ENCODE results near the gene GRID1.

Gene GRID1

DNA sequence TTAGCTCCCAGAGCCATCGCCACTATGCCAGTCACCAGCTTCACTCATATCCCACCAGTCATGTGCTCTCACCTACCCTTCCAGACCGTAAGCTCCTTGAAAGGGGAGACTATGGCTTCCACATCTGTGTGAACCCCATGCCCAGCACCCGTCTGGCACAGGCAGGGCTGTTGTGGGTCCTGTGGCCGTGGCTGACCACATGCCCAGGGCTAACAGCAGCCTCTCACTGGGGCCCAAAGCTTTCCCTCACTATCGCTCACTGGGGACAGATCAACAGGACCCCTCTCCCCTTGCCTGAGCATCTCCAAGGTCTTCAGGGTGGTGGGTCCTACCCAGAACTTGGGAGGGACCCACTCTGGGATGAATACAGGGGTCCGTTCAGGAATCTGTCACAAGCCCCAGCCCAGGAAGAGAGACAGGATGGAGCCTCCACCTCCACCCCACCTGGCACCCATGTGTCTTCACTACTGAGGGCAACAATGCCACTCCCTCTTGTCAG is 303.9 kb downstream of the GRID1 start:
- DNase-seq (ENCODE audit: low read depth in 3 of 3), result no peak

DNA sequence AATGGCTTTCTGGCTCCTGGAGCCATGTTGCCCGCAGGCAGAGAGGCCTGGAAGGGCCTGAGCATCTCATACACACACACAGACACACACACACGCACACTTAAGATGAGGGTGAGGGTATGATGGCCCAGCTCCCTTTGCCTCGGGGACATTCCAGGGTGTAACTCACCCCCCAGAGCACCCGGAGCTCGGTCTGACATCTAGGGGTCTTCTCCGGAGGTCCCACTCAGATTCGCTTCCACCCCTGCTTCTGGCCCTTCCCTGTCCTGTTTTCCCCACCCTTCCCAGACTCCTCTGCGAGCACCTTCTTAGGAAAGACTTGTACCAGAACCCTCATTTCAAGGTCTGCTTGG is 304.4 kb downstream of the GRID1 start:
- DNase-seq (ENCODE audit: low read depth in 3 of 3), result no peak

DNA sequence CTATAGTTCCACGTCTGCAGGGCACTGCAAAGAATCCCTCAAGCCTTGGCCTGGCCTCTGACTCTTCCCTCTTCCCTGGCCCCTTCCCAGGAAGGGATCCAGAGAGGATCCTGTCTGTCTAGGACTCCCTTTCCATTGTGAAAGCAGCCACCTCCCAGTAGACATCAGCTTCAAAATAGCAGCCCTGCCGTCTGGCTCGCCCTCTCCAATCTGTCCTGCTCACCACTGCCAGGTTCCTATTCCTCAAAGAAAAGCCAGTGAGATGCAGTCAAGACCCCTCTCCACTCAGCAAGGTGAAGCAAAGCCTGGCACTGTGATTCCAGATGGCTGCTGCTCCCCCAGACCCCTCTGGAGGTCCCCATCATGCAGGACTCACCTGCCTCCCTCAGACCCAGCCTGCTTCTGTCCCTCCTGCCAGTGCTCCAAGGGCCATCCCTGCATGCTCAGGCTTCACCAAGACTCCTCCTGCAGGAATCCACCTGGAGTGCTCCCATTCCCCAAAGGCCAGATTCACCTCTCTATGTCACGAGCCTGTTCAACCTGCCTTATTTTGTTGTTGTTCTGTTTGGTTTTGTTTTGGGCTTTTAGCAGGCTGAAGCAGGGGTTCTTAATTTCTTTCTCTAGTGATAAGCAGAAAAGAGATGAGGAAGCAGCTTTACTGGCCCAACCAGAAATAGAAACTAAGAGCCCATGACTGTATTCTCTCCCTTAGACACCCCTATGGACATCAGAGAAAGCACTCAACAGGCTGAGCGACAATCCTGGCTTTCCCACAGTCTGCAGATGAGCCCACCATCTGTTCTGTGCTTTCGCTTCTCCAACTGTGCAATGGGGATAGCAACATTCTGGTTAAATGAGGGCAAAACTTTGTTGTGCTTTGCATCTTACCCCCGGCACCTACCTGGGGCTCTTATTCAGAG is 305.1 kb downstream of the GRID1 start:
- DNase-seq (ENCODE audit: low read depth in 3 of 3), result no peak

DNA sequence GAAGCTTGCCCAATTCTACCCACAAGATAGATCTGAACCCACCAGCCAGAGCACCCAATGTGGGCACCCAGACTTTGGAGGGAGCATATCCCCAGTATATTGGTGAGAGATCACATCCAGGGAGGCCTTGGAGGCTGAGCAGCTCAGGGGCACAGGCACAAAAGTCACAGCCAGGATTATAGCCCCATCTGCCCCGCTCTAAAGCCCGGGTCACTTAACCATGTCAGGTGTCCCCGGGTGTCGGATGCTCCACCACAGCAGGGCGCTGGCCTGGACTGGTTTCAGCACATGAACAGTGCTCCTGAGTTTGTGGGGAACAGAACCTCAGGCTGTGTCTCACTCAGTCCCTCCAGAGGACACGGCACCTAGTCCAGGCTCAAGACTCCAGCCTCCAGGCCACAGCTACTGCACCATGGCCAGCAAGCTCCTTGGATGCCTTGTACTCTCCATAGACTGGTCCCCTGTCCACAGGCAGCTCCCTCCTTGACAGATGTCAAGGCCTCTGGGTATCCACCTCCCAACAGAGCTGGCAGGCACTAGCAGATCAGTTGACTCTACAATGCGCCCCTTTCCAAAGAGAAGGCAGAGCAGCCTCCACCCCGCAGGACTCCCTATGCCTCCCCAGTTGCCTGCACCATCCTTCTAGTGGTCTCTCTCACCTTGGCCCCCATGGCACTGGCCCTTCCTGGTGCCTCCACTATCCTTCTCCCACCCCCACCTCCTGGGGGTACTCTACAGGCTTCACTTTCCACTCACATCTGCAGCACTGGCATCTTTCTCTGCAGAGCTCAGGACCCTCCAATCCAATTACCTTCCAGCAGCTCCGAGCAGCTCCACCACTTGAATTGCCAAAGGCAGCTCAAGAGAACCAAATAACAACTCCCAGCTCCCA is 306.0 kb downstream of the GRID1 start:
- DNase-seq (ENCODE audit: low read depth in 3 of 3), result no peak

DNA sequence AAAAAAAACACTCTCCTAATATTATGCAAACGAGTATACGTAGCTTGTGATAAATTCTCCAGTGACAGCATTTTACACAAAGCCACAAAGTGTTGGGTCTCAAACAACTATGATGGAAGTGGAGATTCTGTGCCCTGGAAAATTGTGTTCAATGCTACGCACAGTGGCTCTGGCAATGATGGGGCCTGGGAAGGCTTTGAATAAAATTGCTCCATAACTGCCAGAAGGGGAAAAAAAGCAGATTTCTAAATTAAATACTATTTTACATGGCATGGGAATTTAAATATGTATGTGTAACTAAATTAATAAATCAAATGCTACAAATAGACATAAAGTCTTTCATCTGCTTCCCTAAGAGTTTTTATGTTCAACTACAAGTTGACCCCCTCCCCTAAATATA is 306.7 kb downstream of the GRID1 start:
- DNase-seq (ENCODE audit: low read depth in 3 of 3), result no peak

DNA sequence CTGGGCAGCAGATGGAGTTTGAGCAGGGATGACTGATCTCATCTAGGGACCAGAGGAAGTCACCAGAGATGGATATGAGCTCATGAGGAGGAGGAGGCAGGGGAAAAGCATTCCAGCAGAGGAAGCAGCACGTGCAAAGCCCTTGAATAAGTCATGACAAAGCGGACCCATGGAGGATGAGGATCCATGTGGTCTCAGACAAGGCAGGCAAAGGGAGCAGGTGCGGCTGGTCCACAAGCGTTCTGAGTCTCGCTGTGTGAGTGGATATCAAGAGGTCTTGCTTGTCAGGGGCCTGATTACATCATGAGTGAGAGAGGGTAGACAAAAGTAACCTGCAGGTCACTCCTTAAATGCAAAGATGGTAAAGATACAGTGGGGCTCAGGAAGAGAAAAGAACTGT is 307.6 kb downstream of the GRID1 start:
- no peak for DNase-seq (ENCODE audit: low read depth in 3 of 3)

DNA sequence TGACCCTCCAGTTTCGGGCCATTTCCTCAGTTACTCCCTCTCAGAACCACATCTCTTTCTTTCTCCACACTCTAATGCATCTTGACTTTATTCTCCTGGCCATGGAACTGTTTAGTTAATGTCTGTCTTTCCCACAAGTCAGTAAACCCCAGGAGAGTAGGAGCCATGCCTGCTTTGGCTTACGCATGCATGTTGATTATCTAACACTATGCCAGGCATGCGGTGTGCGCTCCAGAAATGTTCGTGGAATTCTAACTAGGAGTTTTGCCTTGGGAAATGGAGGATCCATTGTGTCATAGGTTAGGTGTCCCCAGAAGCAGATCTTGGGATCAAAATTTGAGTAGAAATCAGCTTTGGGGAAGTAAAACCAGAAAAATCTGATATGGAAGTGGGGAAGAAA is 308.9 kb downstream of the GRID1 start:
- DNase-seq (ENCODE audit: low read depth in 3 of 3), result no peak

DNA sequence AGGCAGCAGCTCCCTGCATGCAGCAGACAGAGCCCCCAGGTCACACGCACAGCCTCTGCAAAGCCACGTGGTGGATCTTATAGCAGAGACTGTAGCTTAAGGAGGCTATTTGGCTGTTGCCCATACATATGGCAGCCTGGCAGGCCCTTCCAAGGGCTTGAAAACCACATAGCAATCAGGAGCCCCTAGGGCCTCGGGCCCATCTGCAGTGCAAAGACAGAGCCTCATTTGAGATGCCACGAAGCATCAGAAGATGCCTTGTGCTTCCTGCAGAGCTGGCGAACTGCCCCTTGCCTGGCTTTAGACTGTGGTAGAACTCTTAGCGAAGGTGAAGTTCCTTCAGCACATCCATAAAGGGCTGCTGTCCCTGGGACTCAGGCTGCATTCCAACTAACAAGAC is 309.9 kb downstream of the GRID1 start:
- DNase-seq (ENCODE audit: low read depth in 3 of 3), result no peak

DNA sequence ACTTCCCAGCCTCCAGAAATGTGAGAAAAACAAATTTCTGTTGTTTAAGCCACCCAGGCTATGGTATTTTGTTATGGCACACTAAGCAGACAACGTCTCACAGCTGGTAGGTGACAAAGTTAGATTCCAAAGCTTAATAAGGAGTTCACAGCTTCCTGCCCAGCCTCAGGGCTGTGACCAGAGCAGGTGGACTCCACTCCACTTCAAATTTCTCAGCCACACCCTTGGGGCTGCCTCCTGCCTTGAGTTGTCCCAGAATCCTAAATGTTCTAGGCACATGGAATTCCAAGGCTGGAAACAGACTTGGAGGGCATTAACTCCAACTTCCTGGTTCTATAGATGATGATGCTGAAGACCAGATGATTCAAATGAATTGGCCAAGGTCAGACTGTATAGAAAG is 310.7 kb downstream of the GRID1 start:
- no peak for DNase-seq (ENCODE audit: low read depth in 3 of 3)

DNA sequence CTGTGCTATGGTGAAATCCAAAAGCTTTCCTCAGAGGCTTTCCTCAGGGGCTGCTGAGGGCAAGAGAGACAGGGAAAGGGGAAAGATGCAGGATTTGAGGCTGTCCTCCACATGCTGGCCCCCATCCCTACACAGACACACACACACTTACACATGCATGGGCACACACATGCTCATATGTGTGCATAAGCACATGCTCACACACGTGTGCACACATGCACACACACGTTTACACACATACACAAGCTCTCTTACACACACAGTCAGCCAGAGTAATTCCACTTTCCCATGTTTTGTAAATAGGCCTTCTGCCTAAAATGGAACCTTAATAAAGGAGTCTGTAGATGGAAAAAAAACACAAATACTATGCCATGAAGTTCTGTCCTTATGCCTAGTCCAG is 312.9 kb downstream of the GRID1 start:
- no peak for DNase-seq (ENCODE audit: low read depth in 3 of 3)

DNA sequence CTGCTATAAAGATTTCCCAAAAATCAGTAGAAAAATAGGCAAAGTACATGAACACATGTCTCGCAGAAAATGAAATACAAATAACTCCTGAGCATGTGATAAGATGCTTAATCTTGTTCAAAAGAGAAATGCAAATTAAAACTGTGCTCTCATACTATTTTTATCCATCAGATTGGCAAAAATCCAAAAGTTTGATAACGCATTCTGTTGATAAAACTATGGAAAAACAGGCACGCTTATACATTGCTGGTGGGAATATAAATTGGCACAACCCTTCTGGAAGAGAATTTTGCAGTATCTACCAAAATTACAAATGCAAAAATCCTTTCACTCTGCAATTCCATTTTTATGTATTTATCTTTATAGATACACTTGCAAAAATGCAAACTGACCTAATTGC is 315.0 kb downstream of the GRID1 start:
- DNase-seq (ENCODE audit: low read depth in 3 of 3), result no peak

DNA sequence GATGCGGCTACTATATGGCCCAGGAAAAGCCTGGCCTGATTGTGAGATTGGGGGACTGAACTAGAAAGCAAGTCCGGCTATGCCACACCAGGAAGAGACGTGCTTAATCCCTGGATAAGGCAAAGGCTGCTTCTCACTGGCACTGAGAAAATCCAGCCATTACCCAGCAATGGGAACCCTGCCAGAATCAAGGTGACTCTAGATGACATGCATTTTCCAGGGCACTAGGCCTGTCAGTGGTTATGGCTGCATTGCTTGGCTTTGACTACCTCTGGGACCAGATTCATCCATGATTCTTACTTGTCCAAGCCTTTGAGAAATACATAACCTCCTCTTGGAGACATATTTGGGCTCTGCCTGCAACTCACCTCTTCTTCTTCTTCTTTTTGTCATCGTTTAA is 317.2 kb downstream of the GRID1 start:
- DNase-seq (ENCODE audit: low read depth in 3 of 3), result no peak

DNA sequence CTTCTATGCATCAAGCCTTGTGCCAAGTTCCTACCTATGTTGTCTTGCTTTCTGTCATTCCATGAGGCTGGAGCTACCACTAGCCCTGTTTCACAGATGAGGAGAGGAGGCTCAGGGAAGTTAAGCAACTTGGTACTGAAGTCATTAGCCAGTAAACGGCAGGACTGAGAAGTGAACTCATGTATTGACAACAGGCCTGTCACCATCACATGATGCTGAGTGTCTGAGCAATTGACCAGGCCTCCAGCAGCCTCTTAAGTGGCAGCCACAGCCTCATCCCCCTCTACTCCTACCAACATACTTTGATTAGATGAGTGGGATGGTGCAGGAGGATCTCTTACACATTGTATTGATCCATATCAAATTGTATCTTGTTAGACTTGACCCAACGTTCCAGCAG is 317.6 kb downstream of the GRID1 start:
- DNase-seq (ENCODE audit: low read depth in 3 of 3), result no peak

DNA sequence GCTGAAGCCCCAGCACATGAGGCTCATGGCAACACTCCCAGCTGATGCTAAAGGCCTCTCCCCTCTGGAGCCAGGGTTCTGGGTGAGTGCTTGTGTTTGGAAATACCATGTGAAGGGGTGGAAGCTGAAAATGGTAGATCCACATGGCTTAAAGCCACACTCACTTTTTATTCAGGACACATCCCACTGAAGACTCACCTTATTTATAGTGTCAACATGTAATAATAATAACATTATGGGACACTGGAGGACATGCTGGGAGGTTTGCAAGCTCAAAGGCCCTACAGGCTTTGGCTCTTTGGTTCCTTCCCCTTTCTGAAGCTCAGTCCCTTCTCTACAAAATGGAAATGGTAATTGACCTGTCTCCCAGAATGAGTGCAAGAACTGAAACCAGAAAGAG is 318.0 kb downstream of the GRID1 start:
- no peak for DNase-seq (ENCODE audit: low read depth in 3 of 3)

DNA sequence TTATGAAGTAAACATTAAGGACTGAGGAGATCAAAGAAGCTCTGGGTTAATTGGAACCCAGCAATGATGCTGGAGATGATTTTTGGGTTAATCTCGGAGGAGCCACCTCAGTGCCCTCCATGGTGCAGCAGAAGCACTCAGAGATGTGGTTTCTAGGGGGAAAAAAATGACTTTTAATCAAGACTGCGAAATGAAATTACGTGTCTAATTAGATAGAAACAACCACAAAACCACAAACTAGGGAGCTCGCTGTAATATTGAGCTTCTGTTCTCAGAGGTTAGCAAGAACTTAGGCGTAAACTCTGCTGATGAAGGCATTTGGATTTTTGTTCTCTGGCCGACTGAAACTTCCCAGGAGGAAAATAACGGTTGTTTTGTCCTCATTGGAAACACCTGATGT is 319.0 kb downstream of the GRID1 start:
- DNase-seq (ENCODE audit: low read depth in 3 of 3), result peak in 2 of 3 donors; percentile 3 to 8

DNA sequence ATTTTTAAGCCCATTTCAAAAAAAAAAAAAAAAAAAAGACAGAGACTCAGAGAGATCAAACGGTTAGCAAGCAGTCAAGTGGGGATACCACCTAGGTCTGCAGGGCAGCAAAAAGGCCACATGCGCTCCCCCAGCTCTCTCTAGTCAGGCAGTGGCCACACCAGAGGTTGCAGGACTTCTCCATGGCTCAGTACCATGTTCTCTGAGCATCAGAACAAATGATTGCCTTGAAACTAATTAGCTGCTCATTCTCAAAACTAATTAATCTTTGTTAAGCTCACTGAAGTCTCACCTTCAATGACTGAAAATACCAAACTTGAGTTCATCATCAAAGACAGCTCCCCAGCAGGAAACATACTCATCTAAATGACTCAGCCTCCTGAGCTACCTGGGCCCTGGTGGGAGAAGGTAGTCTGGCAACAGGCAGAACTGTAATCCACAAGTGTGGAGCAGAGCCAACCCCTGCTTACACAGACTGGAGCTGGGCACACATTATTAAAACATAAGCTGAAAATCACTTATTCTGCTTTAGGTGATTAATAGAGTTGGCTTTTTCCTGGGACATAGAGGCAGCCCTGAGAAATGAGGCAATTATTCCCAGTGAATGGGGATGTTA is 319.6 kb downstream of the GRID1 start:
- peak in 2 of 3 donors; percentile 8 to 13 for DNase-seq (ENCODE audit: low read depth in 3 of 3)

DNA sequence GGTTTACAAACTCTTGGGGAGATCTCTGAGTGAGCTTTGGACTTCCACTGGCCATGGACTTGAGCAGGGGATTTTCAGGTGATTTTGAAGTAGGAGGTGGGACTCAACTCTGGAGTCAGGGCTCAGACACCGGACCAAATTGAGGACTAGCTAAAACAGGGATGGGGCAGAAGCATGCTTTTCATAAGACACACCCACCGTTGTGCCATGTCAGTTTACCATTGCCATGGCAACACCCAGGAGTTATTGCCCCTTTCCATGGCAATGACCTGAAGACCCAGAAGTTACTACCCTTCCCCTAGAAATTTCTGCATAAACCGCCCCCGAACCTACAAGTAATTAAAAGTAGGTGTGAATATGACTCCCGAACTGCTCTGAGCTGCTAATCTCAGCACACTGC is 320.7 kb downstream of the GRID1 start:
- DNase-seq (ENCODE audit: low read depth in 3 of 3), result no peak

DNA sequence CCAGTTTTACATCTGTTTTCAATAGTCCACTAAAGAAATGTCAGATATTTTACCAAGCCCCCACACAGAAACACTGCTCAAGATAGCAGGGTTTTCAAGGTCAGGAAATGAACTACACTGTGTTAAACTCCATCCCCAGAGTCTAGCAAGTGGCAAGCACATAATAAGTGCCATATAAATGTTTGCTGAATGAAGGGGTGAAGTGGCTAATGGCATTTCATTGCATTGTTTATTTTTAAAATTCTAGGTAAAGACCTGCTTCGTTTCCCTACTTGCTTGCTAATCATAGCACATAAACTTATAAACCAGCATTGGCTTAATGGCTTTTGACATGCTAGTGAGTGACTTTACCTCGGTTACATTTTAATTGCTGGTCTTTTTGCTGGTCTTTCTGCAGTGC is 322.6 kb downstream of the GRID1 start:
- DNase-seq (ENCODE audit: low read depth in 3 of 3), result no peak

DNA sequence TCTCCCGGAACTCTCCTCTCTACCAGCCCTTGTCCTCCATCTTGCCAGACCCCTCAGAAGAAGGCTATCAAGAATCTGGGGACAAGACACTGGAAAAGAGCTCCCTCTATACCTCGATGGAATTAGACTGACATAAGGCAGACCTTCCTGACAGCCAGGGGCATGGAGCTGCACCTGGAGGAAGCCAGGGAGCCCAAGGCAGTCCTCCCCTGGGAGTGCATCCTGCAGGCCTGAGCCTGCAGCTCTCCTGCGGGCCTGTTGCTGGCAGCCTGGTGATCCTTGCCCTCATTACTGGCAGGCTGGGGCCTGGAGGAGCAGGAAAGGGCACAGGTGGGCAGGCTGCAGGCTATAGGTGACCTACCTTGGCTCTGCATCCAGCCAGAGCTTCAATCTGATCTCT is 323.4 kb downstream of the GRID1 start:
- no peak for DNase-seq (ENCODE audit: low read depth in 3 of 3)

DNA sequence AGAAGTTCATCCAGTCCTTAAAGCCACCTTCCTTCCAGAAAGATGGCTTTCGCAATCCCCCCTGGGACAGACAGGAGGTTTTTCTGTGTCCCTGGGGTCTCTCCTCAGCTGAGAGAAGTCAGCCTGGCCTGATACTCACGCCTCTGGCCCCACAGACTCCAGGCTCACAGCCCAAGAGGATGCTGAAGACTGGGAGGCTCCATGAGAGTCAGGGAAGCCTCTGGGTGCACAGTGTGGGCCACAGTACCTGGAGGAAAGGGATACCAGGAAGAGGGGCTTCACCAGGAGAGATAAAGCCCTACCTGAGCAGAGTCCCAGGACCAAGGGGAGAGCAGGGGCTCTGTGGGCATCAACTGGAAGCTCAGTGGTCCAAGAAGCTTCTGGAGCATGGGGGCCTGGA is 324.4 kb downstream of the GRID1 start:
- no peak for DNase-seq (ENCODE audit: low read depth in 3 of 3)

DNA sequence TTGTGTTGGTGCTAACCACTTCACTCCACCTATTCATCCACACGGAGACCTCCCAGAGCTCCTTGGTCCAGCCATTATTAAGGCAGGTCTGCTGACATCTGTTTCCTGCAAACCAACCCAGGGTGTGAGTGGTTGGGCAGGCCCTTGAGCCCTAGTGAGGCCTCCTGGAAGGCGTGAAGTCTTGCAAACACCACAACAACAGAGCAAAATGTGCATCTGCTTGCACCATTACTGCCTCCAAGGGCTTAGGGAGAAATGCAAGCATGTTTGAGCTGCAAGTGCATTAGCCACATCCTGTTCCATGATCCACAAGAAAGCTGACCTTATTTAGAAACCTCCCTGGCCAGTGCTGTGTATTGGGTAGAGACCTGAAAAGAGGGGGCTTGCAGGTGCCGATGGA is 325.5 kb downstream of the GRID1 start:
- DNase-seq (ENCODE audit: low read depth in 3 of 3), result no peak

DNA sequence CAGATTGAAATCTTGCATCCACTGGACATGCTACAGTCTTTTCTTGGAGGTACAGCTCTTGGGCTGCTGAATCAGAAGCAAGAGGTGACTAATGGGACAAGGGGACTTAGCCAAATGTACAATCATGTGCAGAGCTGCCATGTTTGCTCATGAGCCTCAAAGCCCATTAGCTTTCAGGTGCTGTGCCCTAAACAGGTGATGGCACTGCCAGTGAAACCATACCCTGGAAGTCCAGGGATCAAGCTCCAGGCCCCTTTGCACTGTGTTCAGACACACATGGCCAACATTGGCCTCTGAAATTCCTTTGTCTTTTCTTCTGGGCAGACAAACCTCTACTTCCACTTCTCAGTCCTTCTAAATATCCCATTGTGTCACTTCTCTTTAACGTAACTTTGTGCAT is 328.2 kb downstream of the GRID1 start:
- DNase-seq (ENCODE audit: low read depth in 3 of 3), result no peak

Measured in stimulated activated CD4-positive, alpha-beta T cell treated with anti-CD3 and anti-CD28 coated beads, TNF-alpha, amount 100 ng/mL, for 48 hours (primary cell).